D721Med (cell line): ENCODE measurements around the gene RNF207.

ENCODE experiments used
- DNase-seq: peaks from one replicate; pipeline ENCODE4 v3.0.0; 2011; ENCODE audit warnings: low spot score; ENCODE audit not compliant: insufficient read length
- FAIRE-seq: peaks from 2 replicates; lab custom pipeline; 2011; peaks lifted over from hg19 to GRCh38; lab: Jason Lieb, UNC
- CTCF ChIP-seq: IDR thresholded peaks from 2 replicates; pipeline ENCODE4 v1.5.1; 2012; ENCODE audit warnings: mild to moderate bottlenecking, control low read depth; ENCODE audit not compliant: insufficient read depth; ENCODE audit errors: missing control alignments

The RNF207 gene

DNA sequence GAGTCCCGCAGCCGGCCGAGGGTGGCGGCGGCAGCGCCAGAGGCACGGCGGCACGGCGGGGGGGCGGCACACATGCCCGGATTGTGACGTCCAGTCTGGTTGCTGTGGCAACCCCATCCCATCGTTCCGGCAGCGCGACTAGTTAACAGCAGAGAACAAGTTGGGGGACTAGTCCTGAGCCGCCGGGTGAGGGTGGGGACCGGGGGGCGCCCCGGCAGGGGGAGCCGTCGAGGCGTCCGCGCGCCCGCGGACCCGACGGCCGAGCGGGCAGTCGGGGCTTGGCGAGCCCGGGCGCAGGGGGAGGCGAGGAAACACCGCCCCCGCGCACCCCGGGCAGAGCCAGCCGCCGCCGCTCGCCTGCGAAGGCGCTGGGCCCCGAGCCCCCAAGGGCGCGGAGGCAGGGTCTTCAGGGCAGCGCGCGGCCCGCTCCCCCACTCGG, 25.6 kb upstream of the RNF207 start, which contains the start of gene CHD5:
Gene CHD5 (minus strand): TSS at position 54 of the 439 bp plus-strand sequence. CDS start 298 bp downstream, outside the sequence.
- no peak for FAIRE-seq
- peak; percentile 12 for TF ChIP-seq CTCF
- no peak for DNase-seq

DNA sequence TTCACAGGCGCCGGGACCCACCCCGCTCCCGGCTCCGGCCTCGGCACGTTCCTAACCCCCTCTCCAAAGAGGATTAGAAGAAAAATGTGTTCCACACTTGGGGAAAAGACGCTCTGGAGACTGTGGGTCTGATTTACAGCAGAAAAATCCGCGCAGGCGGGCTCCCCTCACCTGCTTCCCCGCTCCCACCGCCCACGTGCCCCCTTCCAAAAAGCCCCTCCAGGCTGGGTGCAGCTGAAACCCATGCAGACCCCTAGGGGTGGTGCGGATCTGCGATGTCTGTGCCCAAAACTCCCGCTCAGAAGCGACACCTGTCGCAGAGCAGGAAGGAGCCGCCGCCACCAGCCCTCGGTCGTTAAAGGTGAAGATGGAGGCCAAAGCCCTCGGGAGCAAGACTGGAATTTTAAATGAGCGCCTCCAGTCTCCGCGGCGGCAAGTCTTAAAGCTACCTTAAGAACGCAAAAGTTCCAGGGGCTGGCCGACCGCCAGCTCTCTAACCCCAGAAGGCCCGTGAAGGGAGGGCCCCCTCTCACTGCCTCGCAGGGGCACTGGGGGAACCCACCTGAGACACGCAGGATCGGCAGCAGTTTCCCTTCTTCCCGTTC, 25.1 kb upstream of the RNF207 start:
- FAIRE-seq (no peak), DNase-seq (no peak)
- no peak for TF ChIP-seq CTCF

- no peak for FAIRE-seq
- no peak for DNase-seq
- TF ChIP-seq CTCF: no peak
Observed at GRCh38 chr1:6181347-6181770, 24.6 kb upstream of the RNF207 start.

DNA sequence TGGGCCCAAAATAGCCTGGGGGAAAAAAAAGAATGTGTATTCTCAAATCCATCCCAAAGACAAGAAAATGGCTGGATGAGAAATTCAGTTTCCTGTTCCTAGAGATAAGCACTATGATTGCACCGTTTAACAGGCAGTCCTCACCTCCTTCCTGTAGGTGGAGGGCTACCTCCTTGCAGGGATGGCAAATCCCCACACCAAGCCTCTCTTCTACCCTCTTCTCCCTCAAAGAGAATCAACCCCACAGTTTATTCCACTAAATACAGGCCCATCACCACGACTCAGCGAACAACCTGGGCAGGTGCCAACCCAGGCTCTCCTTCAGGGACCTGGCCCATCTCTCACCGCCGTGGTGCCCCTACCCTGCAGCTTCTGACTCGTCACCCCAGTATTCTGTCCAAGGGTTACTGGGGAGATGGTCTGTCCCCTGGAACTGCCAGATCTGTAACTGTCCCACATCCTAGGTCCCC, 22.4 kb upstream of the RNF207 start:
- FAIRE-seq: no peak
- no peak for DNase-seq
- no peak for TF ChIP-seq CTCF

DNA sequence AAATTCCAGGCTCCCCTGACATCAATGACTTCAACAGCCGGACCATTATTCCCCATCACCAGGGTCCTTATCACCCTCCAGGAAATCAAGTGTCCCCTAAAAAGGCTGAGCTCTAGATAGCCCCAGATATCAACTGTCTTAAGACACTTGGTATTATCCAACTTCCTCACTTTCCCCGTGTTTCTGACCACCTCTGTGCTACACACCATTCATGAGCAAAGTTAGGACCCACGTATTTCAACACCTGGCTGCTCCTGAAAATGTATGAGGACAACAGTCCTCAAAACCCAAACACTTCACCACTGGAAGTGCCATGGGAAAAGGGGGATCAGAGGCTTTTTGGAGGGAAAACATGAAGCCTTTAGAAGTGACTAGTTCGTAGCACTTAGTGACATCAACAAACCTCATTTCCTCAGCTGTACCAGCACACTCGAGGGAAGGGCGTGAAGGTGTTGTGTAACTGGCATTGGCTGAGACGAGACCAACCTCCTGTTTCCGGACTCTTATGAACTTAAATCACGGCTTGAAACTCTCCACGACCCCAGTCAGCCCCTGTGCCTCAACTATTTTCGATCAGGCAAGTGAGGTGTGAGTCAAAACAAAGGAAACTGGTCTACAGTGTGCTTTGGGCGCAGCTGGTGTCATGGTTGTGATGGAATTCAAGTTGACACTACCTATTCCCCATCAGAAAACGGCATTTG, 21.7 kb upstream of the RNF207 start:
- DNase-seq: no peak
- no peak for FAIRE-seq
- no peak for TF ChIP-seq CTCF

DNA sequence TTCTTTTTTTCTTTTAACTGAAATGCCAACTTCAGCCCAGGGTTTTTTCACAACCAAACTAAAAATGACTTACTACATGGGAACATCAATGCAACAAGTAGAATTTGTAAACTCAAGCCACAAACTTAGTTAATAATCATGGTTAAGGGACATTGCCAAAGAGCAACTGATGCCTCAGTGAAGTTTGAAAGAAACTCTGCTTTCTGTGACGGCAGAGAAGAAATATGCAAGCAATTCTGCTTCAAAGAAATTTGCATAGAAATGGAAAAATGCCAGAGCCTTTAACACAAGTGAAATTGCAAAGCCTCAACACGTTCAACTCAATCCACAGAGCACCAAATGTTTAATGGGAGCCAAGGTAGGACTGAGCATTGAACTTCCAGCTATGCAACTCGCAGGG, 20.8 kb upstream of the RNF207 start:
- no peak for FAIRE-seq
- no peak for TF ChIP-seq CTCF
- DNase-seq: no peak
